Muscle layer of duodenum (tissue), 2 donors: ENCODE data around the gene RNASE4.

ENCODE experiments used
- H3K27ac ChIP-seq: one replicate; pipeline ENCODE4 v1.7.0; 2013; ENCODE audit warnings: mild to moderate bottlenecking, low read length
- H3K27me3 ChIP-seq: one replicate; pipeline ENCODE4 v1.7.0; 2013; ENCODE audit warnings: low read depth, mild to moderate bottlenecking, control low read depth, low read length
- H3K36me3 ChIP-seq, 2 donors: one replicate each; pipeline ENCODE4 v1.7.0; 2013; ENCODE audit warnings: low read length in 2 of 2, control low read depth in 1 of 2, mild to moderate bottlenecking in 1 of 2; ENCODE audit not compliant: insufficient read depth in 2 of 2, control insufficient read depth in 1 of 2
- H3K4me1 ChIP-seq, 2 donors: one replicate each; pipeline ENCODE4 v1.7.0; 2013; ENCODE audit warnings: low read length in 2 of 2, mild to moderate bottlenecking in 2 of 2, control low read depth in 1 of 2, moderate library complexity in 1 of 2; ENCODE audit not compliant: insufficient read depth in 2 of 2, control insufficient read depth in 1 of 2
- H3K4me3 ChIP-seq, 2 donors: one replicate each; pipeline ENCODE4 v1.7.0; 2013; ENCODE audit warnings: low read length in 2 of 2, low read depth in 1 of 2, mild to moderate bottlenecking in 1 of 2
- H3K9me3 ChIP-seq, 2 donors: one replicate each; pipeline ENCODE4 v1.7.0; 2013; ENCODE audit warnings: low read length in 2 of 2, control low read depth in 1 of 2, mild to moderate bottlenecking in 1 of 2; ENCODE audit not compliant: control insufficient read depth in 1 of 2
- donor health status: healthy.

RNASE4 gene

DNA sequence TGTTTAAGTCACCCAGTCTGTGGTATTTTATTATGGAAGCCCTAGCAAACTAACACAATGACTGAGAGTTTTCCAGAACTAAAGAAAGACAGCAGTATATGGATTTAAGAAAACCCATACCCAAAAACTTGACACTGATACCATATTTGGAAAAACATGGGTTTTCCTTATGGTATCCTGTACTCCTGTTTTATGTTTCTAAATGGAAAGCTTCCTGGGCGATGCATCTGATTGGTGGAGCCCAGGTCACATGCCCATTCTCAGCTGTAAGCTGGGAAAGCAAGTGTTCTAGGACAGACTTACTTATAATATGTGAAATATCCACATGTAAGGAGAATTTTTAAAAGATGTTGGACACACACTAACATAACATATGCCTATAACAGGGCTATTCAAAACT is 4.5 kb upstream of the RNASE4 start:
- H3K4me1 ChIP-seq = peaks cover 9 to 15% of the 10 kb centered on the region in 2 donors
- peaks cover 0 to 4% of the 10 kb centered on the region in 2 donors for H3K36me3 ChIP-seq
- H3K27ac ChIP-seq = no peak overlapping the region
- no peaks in the 10 kb centered on the region for H3K27me3 ChIP-seq
- H3K4me3 ChIP-seq = no peak overlapping the region
- H3K9me3 ChIP-seq = no peaks in the 10 kb centered on the region

GRCh38 chr14:20680363-20680762 is 4.0 kb upstream of the RNASE4 start:
- H3K4me3 ChIP-seq = no peak overlapping the region
- peaks cover 12 to 19% of the 10 kb centered on the region in 2 donors for H3K4me1 ChIP-seq
- H3K36me3 ChIP-seq = peaks cover 0 to 4% of the 10 kb centered on the region in 2 donors
- H3K27me3 ChIP-seq = no peaks in the 10 kb centered on the region
- no peaks in the 10 kb centered on the region for H3K9me3 ChIP-seq
- peak overlapping the region; percentile 5 for H3K27ac ChIP-seq

DNA sequence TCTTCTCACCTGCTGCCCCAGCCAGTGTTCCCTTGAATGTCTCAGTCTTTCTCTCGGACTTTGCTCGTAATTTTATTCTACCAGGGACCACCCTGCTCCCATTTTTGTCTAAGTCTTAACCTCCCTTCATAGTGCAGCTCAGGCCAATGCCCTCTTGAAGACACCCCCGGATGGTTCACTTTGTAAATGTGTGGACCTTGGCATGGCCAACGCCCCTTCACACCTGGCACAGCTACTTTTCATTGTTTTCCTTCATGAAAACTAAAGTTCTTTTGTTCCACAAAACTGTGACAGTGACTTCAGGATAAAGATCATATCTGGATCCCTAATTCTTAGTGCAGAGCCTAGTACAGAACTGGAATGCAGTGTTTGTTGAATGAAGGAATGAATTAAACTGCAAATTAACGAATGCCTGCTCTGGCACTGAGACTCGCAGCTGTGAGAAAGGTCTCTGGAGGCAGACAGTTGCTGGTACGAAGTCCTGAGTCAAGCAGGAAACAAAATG is 3.5 kb upstream of the RNASE4 start:
- H3K4me3 ChIP-seq = peak overlapping the region; percentile 93
- H3K27ac ChIP-seq = peak overlapping the region; percentile 100
- H3K4me1 ChIP-seq = peaks cover 13 to 22% of the 10 kb centered on the region in 2 donors
- H3K9me3 ChIP-seq = no peaks in the 10 kb centered on the region
- H3K36me3 ChIP-seq = peaks cover 0 to 4% of the 10 kb centered on the region in 2 donors
- H3K27me3 ChIP-seq = no peaks in the 10 kb centered on the region

- Histone ChIP-seq H3K4me3 (peak overlapping the region; percentile 93), H3K27me3 (no peaks in the 10 kb centered on the region), H3K36me3 (peaks cover 0 to 4% of the 10 kb centered on the region in 2 donors), H3K27ac (peak overlapping the region; percentile 100), H3K4me1 (peaks cover 19 to 23% of the 10 kb centered on the region in 2 donors), H3K9me3 (no peaks in the 10 kb centered on the region)
Measured at GRCh38 chr14:20681348-20682126, 2.8 kb upstream of the RNASE4 start.

DNA sequence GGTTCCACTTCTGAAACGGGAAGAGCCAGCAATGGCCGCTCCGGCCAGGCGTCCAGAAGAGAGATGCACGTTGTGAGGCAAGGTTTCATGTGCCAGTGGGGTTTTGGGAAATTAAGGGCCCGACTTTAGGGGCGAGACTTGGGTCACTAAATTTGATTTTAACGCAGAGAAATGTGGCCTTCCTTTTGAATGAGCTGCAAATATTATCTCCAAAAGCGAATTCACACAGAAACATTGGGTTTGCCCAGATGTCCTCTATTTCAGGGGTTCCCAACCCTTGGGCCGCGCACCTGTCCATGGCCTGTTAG is 2.3 kb upstream of the RNASE4 start:
- H3K4me3 ChIP-seq = peak overlapping the region; percentile 93
- H3K9me3 ChIP-seq = no peaks in the 10 kb centered on the region
- H3K4me1 ChIP-seq = peaks cover 19 to 29% of the 10 kb centered on the region in 2 donors
- H3K36me3 ChIP-seq = peaks cover 0 to 4% of the 10 kb centered on the region in 2 donors
- H3K27ac ChIP-seq = peak overlapping the region; percentile 100
- H3K27me3 ChIP-seq = no peaks in the 10 kb centered on the region

- H3K27me3 ChIP-seq = no peaks in the 10 kb centered on the region
- H3K4me3 ChIP-seq = peak overlapping the region; percentile 93
- H3K27ac ChIP-seq = peak overlapping the region; percentile 100
- no peaks in the 10 kb centered on the region for H3K9me3 ChIP-seq
- peaks cover 0 to 4% of the 10 kb centered on the region in 2 donors for H3K36me3 ChIP-seq
- peaks cover 19 to 33% of the 10 kb centered on the region in 2 donors for H3K4me1 ChIP-seq
Measured at GRCh38 chr14:20682435-20683124, 1.8 kb upstream of the RNASE4 start.

DNA sequence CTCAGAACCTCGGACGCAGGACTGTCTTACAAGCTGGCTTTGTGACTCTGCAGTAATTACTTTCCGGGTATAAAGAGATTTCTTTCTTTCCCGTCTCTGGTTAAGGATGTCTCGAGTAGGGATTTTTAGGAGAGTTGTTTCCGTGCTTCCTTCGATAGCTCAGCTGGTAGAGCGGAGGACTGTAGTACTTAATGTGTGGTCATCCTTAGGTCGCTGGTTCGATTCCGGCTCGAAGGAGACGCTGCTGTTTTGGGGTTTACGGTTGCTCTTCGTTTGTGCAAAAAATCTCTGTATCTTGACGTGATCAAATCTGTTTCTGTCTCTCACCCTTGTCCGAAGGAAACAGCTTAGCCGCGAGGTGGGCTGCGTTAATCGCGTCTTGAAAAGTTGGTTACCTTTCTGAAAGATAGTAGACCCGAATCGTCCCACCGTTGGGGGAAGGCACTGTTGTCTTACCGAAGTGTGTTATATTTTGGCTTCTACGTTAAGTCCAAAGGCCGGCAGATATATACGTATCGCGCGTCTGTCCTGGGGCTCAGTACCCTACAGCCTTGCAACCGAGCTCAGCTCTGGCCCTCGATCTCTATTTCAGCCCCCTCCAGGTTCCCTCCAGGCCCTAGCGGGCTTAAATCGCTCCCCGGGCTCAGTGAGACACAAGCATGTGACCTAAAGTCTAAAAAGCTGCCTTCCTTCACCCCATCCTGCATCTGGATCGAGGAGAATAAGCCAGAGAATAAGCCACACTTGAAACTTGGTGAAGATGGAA is 1.1 kb upstream of the RNASE4 start:
- H3K4me3 ChIP-seq = peak overlapping the region; percentile 93
- peaks cover 21 to 33% of the 10 kb centered on the region in 2 donors for H3K4me1 ChIP-seq
- H3K9me3 ChIP-seq = no peaks in the 10 kb centered on the region
- no peaks in the 10 kb centered on the region for H3K27me3 ChIP-seq
- peak overlapping the region; percentile 100 for H3K27ac ChIP-seq
- H3K36me3 ChIP-seq = peaks cover 0 to 4% of the 10 kb centered on the region in 2 donors

DNA sequence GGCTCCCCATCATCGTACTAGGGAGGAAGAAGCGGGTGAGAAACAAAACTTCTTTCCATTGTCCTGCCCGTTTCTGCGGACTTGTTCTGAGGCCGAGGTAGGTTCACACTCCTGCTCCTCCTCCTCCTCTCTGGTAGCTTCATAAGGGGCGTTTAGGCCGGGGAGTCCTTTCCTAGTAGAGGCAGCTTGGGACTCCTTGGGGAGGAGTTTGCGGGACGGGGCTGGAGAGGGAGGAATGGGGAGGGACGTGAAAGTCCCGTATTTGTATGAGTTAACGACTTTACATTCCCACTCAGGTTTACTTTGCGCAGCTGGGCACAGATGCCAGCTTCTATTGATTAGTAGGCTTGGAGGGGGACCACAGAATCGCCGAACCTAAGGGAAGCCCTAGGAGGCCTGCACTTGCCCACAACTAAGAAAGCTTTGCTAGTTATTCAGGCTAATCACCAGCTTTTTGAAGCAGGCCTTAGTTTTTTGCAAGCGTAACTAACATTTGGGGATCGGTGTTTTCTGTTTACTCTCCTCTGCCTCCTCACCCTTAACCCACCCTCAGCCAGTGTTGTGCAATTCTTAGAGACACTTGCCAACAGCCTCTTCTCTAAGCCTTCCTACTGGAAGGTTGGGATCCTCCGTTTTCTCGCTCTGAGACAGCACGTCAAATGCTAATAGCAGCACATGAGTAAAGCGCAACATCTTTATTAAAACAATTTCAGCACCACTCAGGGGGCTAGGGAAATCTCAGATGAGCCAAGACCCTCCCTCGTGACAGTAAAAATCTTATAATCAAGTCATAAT is 499 bp downstream of the RNASE4 start:
- Histone ChIP-seq H3K36me3 (peaks cover 0 to 4% of the 10 kb centered on the region in 2 donors), H3K9me3 (no peaks in the 10 kb centered on the region), H3K4me3 (peak overlapping the region; percentile 93), H3K27me3 (no peaks in the 10 kb centered on the region), H3K4me1 (peaks cover 24 to 33% of the 10 kb centered on the region in 2 donors), H3K27ac (peak overlapping the region; percentile 100)

GRCh38 chr14:20686386-20687143 is 2.2 kb downstream of the RNASE4 start:
- Histone ChIP-seq H3K27me3 (no peaks in the 10 kb centered on the region), H3K27ac (peak overlapping the region; percentile 70), H3K4me3 (peak overlapping the region in 1 of 2 donors; percentile 24), H3K9me3 (no peaks in the 10 kb centered on the region), H3K4me1 (peaks cover 21 to 23% of the 10 kb centered on the region in 2 donors), H3K36me3 (peaks cover 0 to 4% of the 10 kb centered on the region in 2 donors)
